Ecto neural progenitor cell (in vitro differentiated cells): ENCODE results near the gene SIN3B.
"Not testable (repeated sequence)": the region's sequence is repeated elsewhere in the genome, so short reads cannot be mapped to it uniquely, and the experiment has no call there.

Experiments used
- DNase-seq: peaks from one replicate; pipeline ENCODE4 v3.0.0-alpha.2; 2018; ENCODE audit warnings: low spot score

Gene SIN3B

GRCh38 chr19:16829010-16829821, at the start of gene SIN3B:
SIN3B (plus strand) TSS chr19:16829398; CDS start chr19:16829421, 23 bp downstream.
- peak; percentile 92 for DNase-seq

- DNase-seq, result no peak
Measured at GRCh38 chr19:16779539-16780163, 49.5 kb upstream of the SIN3B start.

- DNase-seq, result no peak
Measured at GRCh38 chr19:16782719-16783118, 46.5 kb upstream of the SIN3B start.

- DNase-seq, result no peak
Measured at GRCh38 chr19:16788479-16788878, 40.7 kb upstream of the SIN3B start.

- DNase-seq, result no peak
Measured at GRCh38 chr19:16789238-16789637, 40.0 kb upstream of the SIN3B start.

GRCh38 chr19:16790051-16790450, 39.1 kb upstream of the SIN3B start:
- no peak for DNase-seq

- no peak for DNase-seq
Measured at GRCh38 chr19:16791942-16792341, 37.3 kb upstream of the SIN3B start.

GRCh38 chr19:16794456-16795441, 34.4 kb upstream of the SIN3B start:
- no peak for DNase-seq

- DNase-seq, result no peak
Measured at GRCh38 chr19:16795731-16796130, 33.5 kb upstream of the SIN3B start.

- DNase-seq, result no peak
Measured at GRCh38 chr19:16797876-16798275, 31.3 kb upstream of the SIN3B start.

- DNase-seq, result not testable (repeated sequence)
Measured at GRCh38 chr19:16798326-16798725, 30.9 kb upstream of the SIN3B start.

GRCh38 chr19:16799740-16800139, 29.5 kb upstream of the SIN3B start:
- DNase-seq, result no peak

- DNase-seq, result no peak
Measured at GRCh38 chr19:16801600-16802013, 27.6 kb upstream of the SIN3B start.

- no peak for DNase-seq
Measured at GRCh38 chr19:16804176-16804575, 25.0 kb upstream of the SIN3B start.

- no peak for DNase-seq
Measured at GRCh38 chr19:16807549-16808284, 21.5 kb upstream of the SIN3B start.

GRCh38 chr19:16814526-16815100, 14.6 kb upstream of the SIN3B start:
- DNase-seq, result no peak

GRCh38 chr19:16820056-16820455, 9.1 kb upstream of the SIN3B start:
- no peak for DNase-seq

GRCh38 chr19:16821081-16821480, 8.1 kb upstream of the SIN3B start:
- no peak for DNase-seq

- DNase-seq, result no peak
Measured at GRCh38 chr19:16822648-16823047, 6.5 kb upstream of the SIN3B start.

GRCh38 chr19:16824658-16825311, 4.4 kb upstream of the SIN3B start:
- no peak for DNase-seq
